Endothelial cell of umbilical vein (primary cell): Measurements from ENCODE around the gene HES2.
"Not testable (repeated sequence)": the region's sequence is repeated elsewhere in the genome, so short reads cannot be mapped to it uniquely, and the experiment has no call there.

ENCODE experiments used
- CTCF ChIP-seq, 2 donors: IDR thresholded peaks; 1 replicate in 1 of 2; 2 replicates in 1 of 2; pipeline ENCODE4 v1.5.1; 2011; ENCODE audit warnings: low read length in 2 of 2, mild to moderate bottlenecking in 2 of 2, moderate library complexity in 2 of 2, control low read depth in 1 of 2, inconsistent platforms in 1 of 2, low read depth in 1 of 2; ENCODE audit not compliant: insufficient read depth in 1 of 2; ENCODE audit errors: extremely low read depth in 1 of 2
- EZH2 ChIP-seq: IDR thresholded peaks from 2 replicates; pipeline ENCODE4 v1.6.1; 2012; ENCODE audit warnings: borderline replicate concordance, low read depth, mild to moderate bottlenecking, moderate library complexity, low read length, inconsistent platforms; ENCODE audit not compliant: severe bottlenecking
- JUN ChIP-seq: IDR thresholded peaks from 2 replicates; pipeline ENCODE4 v1.6.1; 2011; ENCODE audit warnings: borderline replicate concordance, low read depth; ENCODE audit not compliant: insufficient read length, insufficient read depth
- POLR2A ChIP-seq: IDR thresholded peaks from 2 replicates; pipeline ENCODE4 v1.6.1; 2012; ENCODE audit warnings: low read depth, mild to moderate bottlenecking, control low read depth, low read length
- POLR2AphosphoS5 ChIP-seq: IDR thresholded peaks from 2 replicates; pipeline ENCODE4 v1.6.1; 2012; ENCODE audit warnings: low read depth, mild to moderate bottlenecking, control low read depth, low read length, moderate library complexity; ENCODE audit not compliant: insufficient read depth

GRCh38 chr1:6395130-6395529 lies 24.6 kb downstream of the HES2 start:
- TF ChIP-seq CTCF (IDR thresholded peaks at IDR 0.05; ENCODE audit: extremely low read depth in 1 of 2, insufficient read depth in 1 of 2, low read depth in 1 of 2, low read length in 2 of 2); POLR2AphosphoS5; POLR2A; JUN; EZH2: not testable (repeated sequence)
